ENCODE measurements around the gene ERCC4. TPM values are rescaled to one million over a fixed set of nuclear protein-coding genes. Genes with fewer than 3 reads are reported as not detected.

The ERCC4 gene
- polyA plus RNA-seq, 1 of the 3 experiments (the other 2 are of a cell fraction), result 1.8 TPM

DNA sequence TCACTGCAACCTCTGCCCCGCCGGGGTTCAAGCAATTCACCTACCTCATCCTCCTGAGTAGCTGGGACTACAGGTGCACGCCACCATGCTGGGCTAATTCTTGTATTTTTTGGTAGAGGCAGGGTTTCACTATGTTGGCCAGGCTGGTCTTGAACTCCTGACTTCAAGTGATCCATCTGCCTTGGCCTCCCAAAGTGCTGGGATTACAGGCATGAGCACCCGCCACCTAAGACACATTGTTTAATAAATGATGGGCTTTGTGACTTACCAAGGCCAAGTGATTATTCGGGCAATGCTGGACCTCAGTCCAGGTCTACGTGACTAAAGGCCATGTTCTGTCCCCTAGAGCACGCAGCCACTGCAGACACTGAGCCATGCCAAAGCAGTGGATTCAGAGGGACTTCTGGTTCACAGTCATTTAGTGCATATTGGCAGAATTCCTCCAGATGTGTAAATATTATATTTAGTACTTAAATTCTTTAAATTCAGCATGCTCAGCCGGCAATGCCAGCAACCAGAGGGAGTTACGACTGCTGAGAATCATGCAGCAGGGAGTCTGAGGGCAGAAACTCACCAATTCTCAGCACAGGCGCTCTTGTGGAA lies 4.8 kb upstream of the ERCC4 start (continued):
- no peak for TF ChIP-seq SMC3 (IDR thresholded peaks at IDR 0.05; ENCODE audit: low read depth, low read length)

DNA sequence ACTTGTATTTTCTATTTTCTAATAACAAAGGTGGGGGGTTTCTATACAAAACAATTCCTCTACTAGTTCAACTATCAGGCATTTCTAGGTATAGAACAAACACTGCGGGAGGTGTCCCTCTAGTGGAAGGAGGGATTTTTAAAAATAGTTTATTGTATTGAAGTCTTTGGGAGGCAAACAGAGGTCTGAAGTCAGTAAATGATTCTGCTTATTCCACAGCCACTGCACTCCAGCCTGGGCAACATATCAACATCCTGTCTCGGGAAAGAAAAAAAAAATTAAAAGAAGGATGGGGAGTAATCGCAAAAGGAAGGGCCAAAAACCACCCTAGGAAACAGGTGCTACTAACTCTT lies 648 bp upstream of the ERCC4 start:
- ChIA-PET POLR2A (interaction anchor here (0.6 to 1.0 kb wide), 2 partner anchors 335 to 366 kb away, joined by 3 to 4 read pairs; no protein-coding TSS in a partner anchor), CTCF (interaction anchor here (0.6 to 2.0 kb wide), 46 partner anchors 8 to 645 kb away, joined by 3 to 12 read pairs (median 3); no protein-coding TSS in a partner anchor)
- H4K20me1 ChIP-seq (ENCODE audit: insufficient read depth), result no peaks in the 10 kb centered on the region
- peak; percentile 40 for DNase-seq
- H3K27me3 ChIP-seq (ENCODE audit: insufficient read depth), result peaks cover 8% of the 10 kb centered on the region; the same call in 1 of the 2 replicates
- H3K4me1 ChIP-seq (ENCODE audit: control insufficient read depth in 1 of 2, insufficient read depth in 2 of 2, low read depth in 1 of 2, low read length in 1 of 2), result peaks cover 4 to 13% of the 10 kb centered on the region in 2 experiments; a peak in 2 of 4 replicates
- H3K9me2 ChIP-seq, result no peaks in the 10 kb centered on the region
- 0 out of 2 replicates have a peak overlapping the region, but pooled peaks have one; percentile 26 for H3K9ac ChIP-seq
- H3K4me2 ChIP-seq, result peak overlapping the region; percentile 69
- 2% methylated on average over 3 of the region's 3 CpGs for WGBS (ENCODE audit: low lambda C conversion rate)
- H3F3A ChIP-seq (replicated peaks; ENCODE audit: insufficient read depth), result peaks cover 16% of the 10 kb centered on the region
- peaks cover under 1 to 17% of the 10 kb centered on the region in 2 experiments for H3K36me3 ChIP-seq (replicated peaks in 1 of 2; ENCODE audit: control insufficient read depth in 1 of 2, insufficient read depth in 2 of 2, low read length in 1 of 2)
- H2AFZ ChIP-seq (ENCODE audit: low read depth), result peak overlapping the region; percentile 80; the same call in 1 of the 2 replicates
- peaks cover 18% of the 10 kb centered on the region; the same call in 1 of the 2 replicates for H3K79me2 ChIP-seq (ENCODE audit: insufficient read depth)
- TF ChIP-seq RAD21 (IDR thresholded peaks at IDR 0.05; ENCODE audit: low read length), result peak; percentile 57
- TF ChIP-seq FOXJ3 (CRISPR knock-in tag; IDR thresholded peaks at IDR 0.05), result no peak
- no peaks in the 10 kb centered on the region for H3K9me3 ChIP-seq
- H3K27ac ChIP-seq (ENCODE audit: low read depth in 2 of 2, low read length in 1 of 2), result peak overlapping the region in 1 of 2 experiments; percentile 63; a peak in 2 of 4 replicates
- peak overlapping the region; percentile 36 to 92 for H3K4me3 ChIP-seq (ENCODE audit: low read depth in 2 of 2, low read length in 1 of 2)

DNA sequence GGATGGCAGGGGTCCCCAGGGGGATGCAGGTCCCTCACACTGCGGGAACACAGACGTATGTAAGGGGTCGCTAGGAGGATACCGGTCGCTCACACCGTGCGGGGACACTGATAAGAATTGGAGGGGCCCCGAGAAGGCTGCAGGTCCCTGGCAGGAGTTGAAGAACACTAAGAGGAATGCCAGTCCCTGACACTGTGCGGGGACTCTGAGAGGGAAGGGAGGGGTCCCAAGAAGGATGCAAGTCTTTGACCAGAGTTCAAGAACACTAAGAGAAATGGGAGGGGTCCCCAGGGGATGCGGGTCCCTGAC lies 510 bp downstream of the ERCC4 start:
- Histone ChIP-seq H3K9ac (peak overlapping the region; percentile 95), H3K36me3 (replicated peaks in 1 of 2; ENCODE audit: control insufficient read depth in 1 of 2, insufficient read depth in 2 of 2, low read length in 1 of 2) (peaks cover 12 to 28% of the 10 kb centered on the region in 2 experiments), H3K27me3 (ENCODE audit: insufficient read depth) (no peaks in the 10 kb centered on the region; the same call in 1 of the 2 replicates), H2AFZ (ENCODE audit: low read depth) (peak overlapping the region; percentile 91; the same call in 1 of the 2 replicates), H3K4me2 (peak overlapping the region; percentile 96), H3F3A (replicated peaks; ENCODE audit: insufficient read depth) (peaks cover 16% of the 10 kb centered on the region), H3K79me2 (ENCODE audit: insufficient read depth) (peaks cover 18% of the 10 kb centered on the region; the same call in 1 of the 2 replicates), H3K9me3 (no peaks in the 10 kb centered on the region), H3K4me1 (ENCODE audit: control insufficient read depth in 1 of 2, insufficient read depth in 2 of 2, low read depth in 1 of 2, low read length in 1 of 2) (peaks cover 4 to 13% of the 10 kb centered on the region in 2 experiments; a peak in 2 of 4 replicates), H3K4me3 (ENCODE audit: low read depth in 2 of 2, low read length in 1 of 2) (peak overlapping the region; percentile 92 to 99), H3K9me2 (no peaks in the 10 kb centered on the region), H4K20me1 (ENCODE audit: insufficient read depth) (no peaks in the 10 kb centered on the region), H3K27ac (ENCODE audit: low read depth in 2 of 2, low read length in 1 of 2) (peak overlapping the region; percentile 13 to 79; a peak in 3 of 4 replicates)
- ChIA-PET CTCF (interaction anchor here (0.6 to 2.0 kb wide), 20 partner anchors 11 to 609 kb away, joined by 3 to 12 read pairs (median 4); no protein-coding TSS in a partner anchor), POLR2A (interaction anchor here (1.0 kb wide), 1 partner anchor 15 kb away, joined by 3 read pairs; no protein-coding TSS in a partner anchor)
- 4% methylated on average over 10 of the region's 10 CpGs for WGBS (ENCODE audit: low lambda C conversion rate)
- TF ChIP-seq SMC3 (IDR thresholded peaks at IDR 0.05; ENCODE audit: low read depth, low read length), result no peak
- TF ChIP-seq, protein P1, sequence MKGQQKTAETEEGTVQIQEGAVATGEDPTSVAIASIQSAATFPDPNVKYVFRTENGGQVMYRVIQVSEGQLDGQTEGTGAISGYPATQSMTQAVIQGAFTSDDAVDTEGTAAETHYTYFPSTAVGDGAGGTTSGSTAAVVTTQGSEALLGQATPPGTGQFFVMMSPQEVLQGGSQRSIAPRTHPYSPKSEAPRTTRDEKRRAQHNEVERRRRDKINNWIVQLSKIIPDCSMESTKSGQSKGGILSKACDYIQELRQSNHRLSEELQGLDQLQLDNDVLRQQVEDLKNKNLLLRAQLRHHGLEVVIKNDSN (IDR thresholded peaks at IDR 0.05; ENCODE audit: borderline replicate concordance, low read depth), result no peak
- TF ChIP-seq YY1 (IDR thresholded peaks at IDR 0.05; ENCODE audit: low read depth), result no peak
- TF ChIP-seq MEF2A (IDR thresholded peaks at IDR 0.05; ENCODE audit: borderline replicate concordance, low read depth), result no peak
- TF ChIP-seq ELF1 (IDR thresholded peaks at IDR 0.05), result no peak
- no peak for TF ChIP-seq POLR2AphosphoS5 (IDR thresholded peaks at IDR 0.05; ENCODE audit: low read depth, low read length)
- no peak for TF ChIP-seq TAF1 (IDR thresholded peaks at IDR 0.05; ENCODE audit: borderline replicate concordance, low read depth, low read length)
- no peak for TF ChIP-seq FOXM1 (IDR thresholded peaks at IDR 0.05; ENCODE audit: low read depth)
- DNase-seq, result no peak

Data from SK-N-SH (cell line).